ENCODE measurements around the gene MAGI1. TPM values are rescaled to one million over a fixed set of nuclear protein-coding genes. Genes with fewer than 3 reads are reported as not detected.

The MAGI1 gene
- total and polyA plus RNA-seq, 2 experiments from 2014 or later, result 33.9 to 87.0 TPM

DNA sequence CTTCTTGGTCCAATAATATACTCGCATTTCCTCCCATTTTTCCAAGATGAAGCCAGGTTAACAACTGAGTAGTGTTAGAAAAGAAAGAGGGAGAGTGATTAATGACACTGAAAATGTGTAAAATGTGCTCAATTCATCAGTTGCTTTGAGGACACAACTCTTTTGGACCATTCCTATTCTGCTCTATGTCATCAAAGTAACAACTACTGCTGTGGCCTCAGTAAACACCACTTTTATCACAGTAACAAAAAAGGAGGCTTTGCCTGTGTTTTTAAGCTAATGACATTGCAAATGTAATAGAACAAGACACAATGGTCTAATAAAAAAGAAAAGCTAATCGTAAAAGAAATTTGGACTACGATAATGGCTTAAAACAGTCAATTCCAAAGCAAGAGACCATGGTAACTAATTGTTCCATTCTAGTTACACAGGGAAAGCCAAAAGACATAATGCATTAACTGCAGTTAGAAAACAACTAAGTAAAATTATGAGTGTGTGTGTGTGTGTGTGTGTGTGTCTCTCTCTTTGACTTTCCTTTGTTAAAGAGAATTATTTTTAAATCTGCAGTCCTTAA, 221.1 kb downstream of the MAGI1 start:
- Histone ChIP-seq H3K27ac (no peak overlapping the region), H3K4me1 (ENCODE audit: low read depth) (peaks cover 9% of the 10 kb centered on the region), H3K27me3 (no peaks in the 10 kb centered on the region), H3K9me3 (ENCODE audit: low read depth) (no peaks in the 10 kb centered on the region), H3K36me3 (no peaks in the 10 kb centered on the region), H3K4me3 (no peak overlapping the region)
- DNase-seq (ENCODE audit: low read depth in 1 of 2, low spot score in 1 of 2), result no peak
- TF ChIP-seq, protein P1, sequence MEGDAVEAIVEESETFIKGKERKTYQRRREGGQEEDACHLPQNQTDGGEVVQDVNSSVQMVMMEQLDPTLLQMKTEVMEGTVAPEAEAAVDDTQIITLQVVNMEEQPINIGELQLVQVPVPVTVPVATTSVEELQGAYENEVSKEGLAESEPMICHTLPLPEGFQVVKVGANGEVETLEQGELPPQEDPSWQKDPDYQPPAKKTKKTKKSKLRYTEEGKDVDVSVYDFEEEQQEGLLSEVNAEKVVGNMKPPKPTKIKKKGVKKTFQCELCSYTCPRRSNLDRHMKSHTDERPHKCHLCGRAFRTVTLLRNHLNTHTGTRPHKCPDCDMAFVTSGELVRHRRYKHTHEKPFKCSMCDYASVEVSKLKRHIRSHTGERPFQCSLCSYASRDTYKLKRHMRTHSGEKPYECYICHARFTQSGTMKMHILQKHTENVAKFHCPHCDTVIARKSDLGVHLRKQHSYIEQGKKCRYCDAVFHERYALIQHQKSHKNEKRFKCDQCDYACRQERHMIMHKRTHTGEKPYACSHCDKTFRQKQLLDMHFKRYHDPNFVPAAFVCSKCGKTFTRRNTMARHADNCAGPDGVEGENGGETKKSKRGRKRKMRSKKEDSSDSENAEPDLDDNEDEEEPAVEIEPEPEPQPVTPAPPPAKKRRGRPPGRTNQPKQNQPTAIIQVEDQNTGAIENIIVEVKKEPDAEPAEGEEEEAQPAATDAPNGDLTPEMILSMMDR (IDR thresholded peaks at IDR 0.05; ENCODE audit: low read depth, low read length), result no peak

GRCh38 chr3:65816208-65816607, 222.5 kb downstream of the MAGI1 start:
- Histone ChIP-seq H3K4me3 (no peak overlapping the region), H3K27me3 (no peaks in the 10 kb centered on the region), H3K27ac (no peak overlapping the region), H3K4me1 (ENCODE audit: low read depth) (peaks cover 13% of the 10 kb centered on the region), H3K36me3 (no peaks in the 10 kb centered on the region), H3K9me3 (ENCODE audit: low read depth) (no peaks in the 10 kb centered on the region)
- TF ChIP-seq, protein P1 (IDR thresholded peaks at IDR 0.05; ENCODE audit: low read depth, low read length), result no peak
- no peak for DNase-seq (ENCODE audit: low read depth in 1 of 2, low spot score in 1 of 2)

- Histone ChIP-seq H3K9me3 (ENCODE audit: low read depth) (no peaks in the 10 kb centered on the region), H3K27ac (peak overlapping the region; percentile 15), H3K27me3 (no peaks in the 10 kb centered on the region), H3K36me3 (no peaks in the 10 kb centered on the region), H3K4me3 (no peak overlapping the region), H3K4me1 (ENCODE audit: low read depth) (peaks cover 19% of the 10 kb centered on the region)
- TF ChIP-seq, protein P1 (IDR thresholded peaks at IDR 0.05; ENCODE audit: low read depth, low read length), result no peak
- DNase-seq (ENCODE audit: low read depth in 1 of 2, low spot score in 1 of 2), result peak in 1 of 2 donors; percentile 28
Measured at GRCh38 chr3:65814845-65815578, 223.7 kb downstream of the MAGI1 start.

- Histone ChIP-seq H3K27ac (no peak overlapping the region), H3K9me3 (ENCODE audit: low read depth) (no peaks in the 10 kb centered on the region), H3K4me3 (no peak overlapping the region), H3K36me3 (no peaks in the 10 kb centered on the region), H3K4me1 (ENCODE audit: low read depth) (peaks cover 19% of the 10 kb centered on the region), H3K27me3 (no peaks in the 10 kb centered on the region)
- TF ChIP-seq, protein P1 (IDR thresholded peaks at IDR 0.05; ENCODE audit: low read depth, low read length), result no peak
- no peak for DNase-seq (ENCODE audit: low read depth in 1 of 2, low spot score in 1 of 2)
Measured at GRCh38 chr3:65811892-65812291, 226.8 kb downstream of the MAGI1 start.

DNA sequence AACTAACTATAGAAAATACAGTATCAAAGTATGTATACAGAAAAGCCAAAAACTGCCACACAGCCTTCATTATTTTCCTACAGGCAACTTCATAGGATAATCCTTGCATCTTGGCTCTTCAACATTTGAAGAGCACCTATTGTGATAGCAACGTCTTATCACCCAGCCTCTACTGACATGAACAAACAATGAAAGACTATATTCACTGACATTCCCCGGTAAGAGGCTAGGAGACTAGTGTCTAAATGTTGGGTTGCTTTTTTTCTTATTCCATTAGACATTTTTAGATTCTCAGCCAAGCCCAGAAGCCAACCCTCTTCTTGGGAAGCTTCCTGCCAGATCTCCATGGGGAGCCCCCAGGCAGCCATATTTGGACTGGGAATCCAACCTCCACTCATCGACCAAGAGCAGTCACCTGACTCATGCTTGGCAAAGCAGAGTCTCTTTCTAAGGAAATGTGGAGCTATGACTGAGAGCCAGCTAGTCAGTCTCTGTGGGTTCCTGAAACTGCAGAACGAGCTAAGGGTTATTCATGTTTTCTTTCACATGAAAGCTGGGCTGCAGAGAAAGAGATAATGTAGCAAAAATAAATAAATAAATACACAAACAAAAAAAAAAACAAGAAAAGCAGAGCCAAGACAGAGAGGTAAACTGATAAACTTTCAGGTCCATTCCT, 227.5 kb downstream of the MAGI1 start:
- TF ChIP-seq, protein P1 (IDR thresholded peaks at IDR 0.05; ENCODE audit: low read depth, low read length), result no peak
- H3K9me3 ChIP-seq (ENCODE audit: low read depth), result no peaks in the 10 kb centered on the region
- H3K4me1 ChIP-seq (ENCODE audit: low read depth), result peaks cover 19% of the 10 kb centered on the region
- no peaks in the 10 kb centered on the region for H3K36me3 ChIP-seq
- peak in 1 of 2 donors; percentile 70 for DNase-seq (ENCODE audit: low read depth in 1 of 2, low spot score in 1 of 2)
- H3K27me3 ChIP-seq, result no peaks in the 10 kb centered on the region
- no peak overlapping the region for H3K4me3 ChIP-seq
- H3K27ac ChIP-seq, result no peak overlapping the region
